Gastrocnemius medialis (tissue), 4 donors: ENCODE results near the gene RIBC2.

Source experiments
- CTCF ChIP-seq, 5 experiments: fragments of 450-650 bp in 3 of 5; fragments of 200-600 bp in 2 of 5; sonication (generic) in 2 of 5; IDR thresholded peaks in 4 of 5; conservative IDR thresholded peaks in 1 of 5; 1 replicate in 4 of 5; 2 replicates in 1 of 5; pipeline ENCODE4 v1.5.1; 2016 to 2019; ENCODE audit warnings: antibody characterized with exemption in 5 of 5, mild to moderate bottlenecking in 3 of 5, moderate library complexity in 3 of 5
- POLR2A ChIP-seq, 2 donors: fragments of 450-650 bp; IDR thresholded peaks; one replicate each; pipeline ENCODE4 v1.6.1; 2017; ENCODE audit warnings: antibody characterized with exemption in 2 of 2, mild to moderate bottlenecking in 2 of 2, moderate library complexity in 2 of 2

- TF ChIP-seq CTCF (IDR thresholded peaks at IDR 0.05 in 4 of 5, conservative IDR thresholded peaks at IDR 0.05 in 1 of 5) (no peak), POLR2A (IDR thresholded peaks at IDR 0.05) (no peak)
These were observed 64.0 kb downstream of the RIBC2 start for GRCh38 chr22:45477366-45478107.
